DMS53 treated with DMSO at 0.1 percent for 48 hours (cell line): ENCODE data around the gene DDX25.

Source experiments
- DNase-seq: peaks from one replicate; lab custom pipeline; 2025; ENCODE audit not compliant: unreplicated experiment; lab: John Stamatoyannopoulos, UW

The DDX25 gene

GRCh38 chr11:125968354-125968753 is 64.0 kb downstream of the DDX25 start:
- DNase-seq: peak; percentile 48

- no peak for DNase-seq
Observed at GRCh38 chr11:125971618-125972017, 67.3 kb downstream of the DDX25 start.

- no peak for DNase-seq
Observed at GRCh38 chr11:125974284-125974683, 70.0 kb downstream of the DDX25 start.

- DNase-seq: no peak
Observed at GRCh38 chr11:125975634-125976033, 71.3 kb downstream of the DDX25 start.

- DNase-seq: no peak
Observed at GRCh38 chr11:125976156-125976555, 71.8 kb downstream of the DDX25 start.

GRCh38 chr11:125977333-125977732 is 73.0 kb downstream of the DDX25 start:
- DNase-seq: no peak

GRCh38 chr11:125978181-125978716 is 73.9 kb downstream of the DDX25 start:
- no peak for DNase-seq
